Kidney epithelial cell (primary cell): ENCODE results near the gene SLC25A21. TPM values are rescaled to one million over a fixed set of nuclear protein-coding genes. Genes with fewer than 3 reads are reported as not detected.

ENCODE experiments used
- DNase-seq: peaks from one replicate; pipeline ENCODE4 v3.0.0-alpha.2; 2010; ENCODE audit warnings: low read depth
- H3K27me3 ChIP-seq: 2 replicates; pipeline ENCODE4 v1.6.0; 2011; ENCODE audit warnings: low read length; ENCODE audit not compliant: control insufficient read depth, insufficient read depth
- H3K36me3 ChIP-seq: 2 replicates; pipeline ENCODE4 v1.5.1; 2011; ENCODE audit warnings: low read length; ENCODE audit not compliant: control insufficient read depth, insufficient read depth
- H3K4me3 ChIP-seq: 2 replicates; pipeline ENCODE4 v1.5.1; 2011; ENCODE audit warnings: low read depth, mild to moderate bottlenecking, control low read depth, low read length
- total RNA-seq: library from RNA; depleted of rRNA; stranded (reverse); fragments of >200 nt; gene quantifications from 2 replicates; pipeline ENCODE4 v1.2.3, GENCODE V29; 2015
- TF ChIP-seq, protein P1 (sequence below): IDR thresholded peaks from 2 replicates; pipeline ENCODE4 v1.5.1; 2011; ENCODE audit warnings: mild to moderate bottlenecking, moderate library complexity, low read length, control low read depth, inconsistent platforms; ENCODE audit not compliant: insufficient read depth, poor library complexity, severe bottlenecking

SLC25A21 gene
- total RNA-seq, 1 donor from 2014 or later = 2.1 TPM

DNA sequence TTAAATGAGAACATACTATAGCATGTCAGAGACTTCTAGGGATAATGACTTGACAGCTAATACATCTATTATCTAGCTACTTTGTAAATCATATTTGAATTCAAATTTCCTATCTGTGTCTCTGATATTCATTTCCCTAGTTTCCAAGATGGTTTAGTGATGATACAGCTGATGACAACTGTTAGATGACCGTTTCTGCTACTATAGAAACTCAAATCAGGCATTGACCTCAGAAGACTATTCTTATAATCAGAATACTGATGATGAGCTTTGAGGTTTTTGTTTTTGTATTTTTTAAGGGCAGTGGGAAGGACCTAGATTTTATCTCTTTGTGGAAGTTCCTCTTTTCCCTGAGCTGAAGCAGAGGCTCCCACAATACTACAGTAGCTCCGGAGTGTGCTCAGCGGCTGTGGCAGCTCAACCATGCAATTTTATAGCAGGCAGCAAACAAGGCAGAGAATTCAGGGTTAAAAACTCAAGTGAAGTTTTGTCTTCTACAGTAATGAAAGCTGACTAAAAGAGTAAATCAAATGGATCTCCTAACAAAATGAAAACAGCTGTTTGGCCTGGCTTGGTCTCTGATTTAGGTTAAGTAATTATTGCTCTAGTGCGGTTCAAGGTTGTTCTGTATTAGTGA lies 145.1 kb downstream of the SLC25A21 start:
- Histone ChIP-seq H3K27me3 (no peaks in the 10 kb centered on the region), H3K36me3 (no peaks in the 10 kb centered on the region), H3K4me3 (no peak overlapping the region)
- no peak for DNase-seq
- TF ChIP-seq, protein P1, sequence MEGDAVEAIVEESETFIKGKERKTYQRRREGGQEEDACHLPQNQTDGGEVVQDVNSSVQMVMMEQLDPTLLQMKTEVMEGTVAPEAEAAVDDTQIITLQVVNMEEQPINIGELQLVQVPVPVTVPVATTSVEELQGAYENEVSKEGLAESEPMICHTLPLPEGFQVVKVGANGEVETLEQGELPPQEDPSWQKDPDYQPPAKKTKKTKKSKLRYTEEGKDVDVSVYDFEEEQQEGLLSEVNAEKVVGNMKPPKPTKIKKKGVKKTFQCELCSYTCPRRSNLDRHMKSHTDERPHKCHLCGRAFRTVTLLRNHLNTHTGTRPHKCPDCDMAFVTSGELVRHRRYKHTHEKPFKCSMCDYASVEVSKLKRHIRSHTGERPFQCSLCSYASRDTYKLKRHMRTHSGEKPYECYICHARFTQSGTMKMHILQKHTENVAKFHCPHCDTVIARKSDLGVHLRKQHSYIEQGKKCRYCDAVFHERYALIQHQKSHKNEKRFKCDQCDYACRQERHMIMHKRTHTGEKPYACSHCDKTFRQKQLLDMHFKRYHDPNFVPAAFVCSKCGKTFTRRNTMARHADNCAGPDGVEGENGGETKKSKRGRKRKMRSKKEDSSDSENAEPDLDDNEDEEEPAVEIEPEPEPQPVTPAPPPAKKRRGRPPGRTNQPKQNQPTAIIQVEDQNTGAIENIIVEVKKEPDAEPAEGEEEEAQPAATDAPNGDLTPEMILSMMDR = no peak

DNA sequence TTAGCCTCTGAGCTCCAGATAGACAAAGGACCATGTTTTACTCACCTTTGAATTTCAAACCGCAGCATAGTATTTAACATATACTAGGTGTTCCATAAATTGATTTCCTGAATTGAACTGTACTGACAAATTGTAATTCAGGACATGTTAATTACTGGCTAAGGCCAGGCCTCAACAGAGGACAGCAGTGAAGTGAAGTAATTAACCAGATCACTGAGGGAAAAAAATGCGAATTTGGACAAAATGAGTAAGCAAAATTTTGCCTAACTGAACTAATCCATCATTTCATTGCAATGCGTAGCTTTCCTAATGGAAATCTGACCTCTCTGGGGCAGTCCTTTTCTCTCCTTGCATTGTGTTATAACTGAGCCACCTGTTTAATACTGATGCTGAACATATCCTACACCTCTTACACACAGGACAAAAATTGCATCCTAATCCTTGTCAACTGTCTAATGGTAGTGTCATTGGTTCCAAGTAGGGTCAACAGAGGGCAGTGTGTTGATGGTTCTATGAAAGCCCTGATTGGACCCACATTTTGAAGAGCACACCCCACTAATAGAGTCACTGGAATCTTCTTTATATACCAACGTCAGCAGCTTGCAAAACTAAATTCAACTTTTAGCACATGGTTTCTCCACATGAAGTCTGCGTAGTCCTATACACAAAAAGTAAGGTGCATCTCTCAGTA lies 148.4 kb downstream of the SLC25A21 start:
- TF ChIP-seq, protein P1 = peak; percentile 4

DNA sequence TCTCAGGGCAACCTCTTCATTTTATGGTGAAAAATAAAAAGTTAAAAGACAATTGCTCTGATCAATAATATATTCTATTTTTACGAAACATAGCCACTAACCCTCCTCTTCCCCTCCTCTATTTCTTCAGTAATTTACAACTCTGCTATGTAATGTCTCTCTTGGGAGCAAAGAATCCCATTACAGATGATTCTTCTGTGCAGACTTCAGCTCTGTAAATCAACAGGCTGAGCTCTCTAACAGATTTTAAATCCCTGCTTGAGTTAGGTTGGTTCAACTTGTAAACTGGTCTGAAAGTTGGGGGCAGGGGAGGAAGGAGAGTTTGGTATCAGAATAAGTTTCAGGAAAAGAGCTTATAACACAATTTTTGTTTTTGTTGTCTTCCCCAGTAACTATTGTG lies 151.0 kb downstream of the SLC25A21 start:
- TF ChIP-seq, protein P1 = no peak
- no peak overlapping the region for H3K4me3 ChIP-seq
- H3K36me3 ChIP-seq = no peaks in the 10 kb centered on the region
- no peak for DNase-seq
- H3K27me3 ChIP-seq = no peaks in the 10 kb centered on the region

More for the DNA sequence above, 148.4 kb downstream of the SLC25A21 start:
- no peaks in the 10 kb centered on the region for H3K36me3 ChIP-seq
- no peak for DNase-seq
- H3K27me3 ChIP-seq = no peaks in the 10 kb centered on the region
- H3K4me3 ChIP-seq = no peak overlapping the region

DNA sequence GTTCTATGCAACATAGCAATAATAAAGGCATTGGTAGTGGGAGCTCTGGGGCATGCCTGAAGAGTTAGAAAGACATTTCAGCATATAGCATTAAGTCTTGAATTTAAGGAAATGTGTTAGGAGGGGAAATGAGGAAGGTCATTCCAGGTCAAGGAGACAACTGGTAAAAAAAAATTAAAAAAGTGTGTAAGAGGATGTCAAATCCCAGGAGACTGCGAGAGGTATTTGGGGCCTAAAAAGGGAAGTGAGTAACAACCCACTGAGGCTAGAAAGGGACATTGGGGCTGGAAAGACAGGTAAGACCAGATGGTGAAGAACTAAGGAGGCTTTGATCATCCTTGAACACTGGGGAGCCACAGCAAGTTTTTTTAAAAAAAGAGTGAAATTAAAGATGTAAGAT lies 152.9 kb downstream of the SLC25A21 start:
- H3K4me3 ChIP-seq = no peak overlapping the region
- TF ChIP-seq, protein P1 = no peak
- no peak for DNase-seq
- no peaks in the 10 kb centered on the region for H3K36me3 ChIP-seq
- no peaks in the 10 kb centered on the region for H3K27me3 ChIP-seq

DNA sequence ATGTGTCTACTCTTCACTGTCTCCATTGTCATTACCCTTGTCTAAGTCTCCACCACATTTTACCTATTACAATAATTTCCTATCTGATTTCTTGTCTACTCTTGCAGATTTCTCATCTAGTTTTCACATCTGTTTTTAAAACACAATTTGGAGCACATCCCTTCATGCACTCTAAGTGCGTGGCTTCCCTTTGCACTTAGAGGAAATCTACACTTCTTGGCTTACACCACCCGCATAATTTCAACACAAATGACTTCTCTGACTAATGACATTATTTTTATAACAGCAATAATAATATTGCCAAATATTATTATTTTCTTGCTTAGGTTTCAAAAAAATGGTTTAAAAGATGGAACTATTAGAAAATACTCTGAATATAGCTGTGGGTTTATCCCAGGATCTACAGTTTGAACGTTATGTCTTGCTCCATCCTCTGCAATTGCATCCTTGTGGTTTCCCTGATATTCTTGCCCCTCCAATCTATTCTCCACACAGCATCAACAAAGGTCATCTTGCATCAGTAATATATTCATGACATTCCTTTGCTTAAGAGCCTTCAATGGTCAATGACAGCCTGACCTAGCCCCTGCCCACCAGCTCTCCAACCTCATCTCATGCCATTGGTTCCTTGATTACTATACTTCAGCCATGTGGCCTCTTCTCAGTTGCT lies 153.7 kb downstream of the SLC25A21 start:
- Histone ChIP-seq H3K4me3 (no peak overlapping the region), H3K27me3 (no peaks in the 10 kb centered on the region), H3K36me3 (no peaks in the 10 kb centered on the region)
- TF ChIP-seq, protein P1 = no peak
- DNase-seq = no peak
